PC-3 (cell line): ENCODE data around the gene PIGW. TPM values are rescaled to one million over a fixed set of nuclear protein-coding genes. Genes with fewer than 3 reads are reported as not detected.
A peak's percentile ranks its signal among the peaks of the same experiment; 100 is the strongest.

ENCODE experiments used
- ATAC-seq: fragments of 200-7000 bp; cut with Tn5 transposase; 2 replicates; pipeline ENCODE4 v1.9.1; 2020; ENCODE audit warnings: mild to moderate bottlenecking, moderate library complexity
- BruUV-seq: library from RNA; stranded (reverse); fragments of 400-500 nt; replicated peaks from 2 replicates; lab custom pipeline; 2021; lab: Mats Ljungman, UMichigan
- CTCF ChIA-PET: fragments of 300-600 bp; sonication (Branson Sonifier 250); formaldehyde crosslinking; loops from one replicate; lab custom pipeline; 2022; ENCODE audit warnings: antibody characterized with exemption; lab: Charles Lee
- POLR2A ChIA-PET: fragments of 300-600 bp; sonication (Branson Sonifier 250); formaldehyde crosslinking; loops from one replicate; lab custom pipeline; 2022; ENCODE audit warnings: antibody characterized with exemption; ENCODE audit not compliant: unreplicated experiment; lab: Charles Lee
- DNase-seq: peaks from one replicate; pipeline ENCODE4 v3.0.0-alpha.2; 2015
- H2AFZ ChIP-seq: fragments of 300-600 bp; sonication (generic); 2 replicates; pipeline ENCODE4 v1.6.0; 2016; ENCODE audit warnings: antibody characterized with exemption, low read length
- H3F3A ChIP-seq: fragments of 300-600 bp; sonication (generic); one replicate; pipeline ENCODE4 v1.6.0; 2017; ENCODE audit warnings: antibody characterized with exemption, low read length, control low read depth, mild to moderate bottlenecking; ENCODE audit not compliant: unreplicated experiment
- H3K27ac ChIP-seq: fragments of 300-600 bp; sonication (generic); 2 replicates; pipeline ENCODE4 v1.5.1; 2016; ENCODE audit warnings: mild to moderate bottlenecking, low read length
- H3K27me3 ChIP-seq: fragments of 300-600 bp; sonication (generic); 2 replicates; pipeline ENCODE4 v1.6.1; 2016; ENCODE audit warnings: low read length, mixed read lengths
- H3K36me3 ChIP-seq: fragments of 300-600 bp; sonication (generic); 2 replicates; pipeline ENCODE4 v1.6.1; 2016; ENCODE audit warnings: low read depth, mixed run types, low read length, mixed read lengths
- H3K4me1 ChIP-seq: fragments of 300-600 bp; sonication (generic); 2 replicates; pipeline ENCODE4 v1.5.1; 2016; ENCODE audit warnings: low read length; ENCODE audit not compliant: insufficient read depth
- H3K4me2 ChIP-seq: fragments of 300-600 bp; sonication (generic); 2 replicates; pipeline ENCODE4 v1.6.0; 2016; ENCODE audit warnings: low read length
- H3K4me3 ChIP-seq: fragments of 300-600 bp; sonication (generic); 2 replicates; pipeline ENCODE4 v1.5.1; 2016; ENCODE audit warnings: mild to moderate bottlenecking, low read length, mixed read lengths
- H3K79me2 ChIP-seq: fragments of 300-600 bp; sonication (generic); 2 replicates; pipeline ENCODE4 v1.6.1; 2017; ENCODE audit warnings: low read length, mixed read lengths
- H3K9ac ChIP-seq: fragments of 300-600 bp; sonication (generic); 2 replicates; pipeline ENCODE4 v1.6.0; 2016; ENCODE audit warnings: mild to moderate bottlenecking, low read length
- H3K9me2 ChIP-seq: fragments of 300-600 bp; sonication (generic); replicated peaks from 2 replicates; pipeline ENCODE4 v1.6.1; 2016; ENCODE audit warnings: mixed run types, low read length, mixed read lengths
- H3K9me3 ChIP-seq: fragments of 300-600 bp; sonication (generic); 2 replicates; pipeline ENCODE4 v1.6.1; 2016; ENCODE audit warnings: low read length, mixed read lengths
- H4K20me1 ChIP-seq: fragments of 300-600 bp; sonication (generic); 2 replicates; pipeline ENCODE4 v1.6.1; 2016; ENCODE audit warnings: low read length, mixed read lengths
- CTCF ChIP-seq: fragments of 300-600 bp; sonication (generic); conservative IDR thresholded peaks from 2 replicates; pipeline ENCODE4 v1.5.1; 2017; ENCODE audit warnings: antibody characterized with exemption, low read depth, mild to moderate bottlenecking, low read length
- EZH2 ChIP-seq: fragments of 300-600 bp; sonication (generic); IDR thresholded peaks from one replicate; pipeline ENCODE4 v1.6.1; 2017; ENCODE audit warnings: antibody characterized with exemption, mild to moderate bottlenecking, low read length; ENCODE audit not compliant: unreplicated experiment
- EZH2phosphoT487 ChIP-seq: fragments of 300-600 bp; sonication (generic); IDR thresholded peaks from 2 replicates; pipeline ENCODE4 v1.6.1; 2018; ENCODE audit warnings: mild to moderate bottlenecking, antibody characterized with exemption, low read length, borderline replicate concordance
- intact Hi-C: fragments of 100-400 bp; cut with micrococcal nuclease; formaldehyde crosslinking; loops from 2 replicates; pipeline ENCODE4 v1.9.0; 2023
- total RNA-seq: library from RNA; depleted of rRNA; stranded (reverse); fragments of >200 nt; gene quantifications from 2 replicates; pipeline ENCODE4 v1.2.3, GENCODE V29; 2014

PIGW gene
- total RNA-seq, 1 experiment from 2014 or later = 8.0 TPM

- Histone ChIP-seq H3K36me3 (peaks cover 4% of the 10 kb centered on the region), H3K4me2 (peak overlapping the region; percentile 97), H3K9me2 (no peaks in the 10 kb centered on the region), H3K9me3 (no peaks in the 10 kb centered on the region), H2AFZ (no peak overlapping the region), H3K27ac (no peak overlapping the region), H3K9ac (peak overlapping the region; percentile 95; the same call in 1 of the 2 replicates), H3F3A (no peaks in the 10 kb centered on the region), H3K79me2 (peaks cover 91% of the 10 kb centered on the region), H4K20me1 (peaks cover 23% of the 10 kb centered on the region), H3K4me3 (peak overlapping the region; percentile 99), H3K4me1 (peaks cover 9% of the 10 kb centered on the region), H3K27me3 (no peaks in the 10 kb centered on the region)
- intact Hi-C loops = no loop called here
- BruUV-seq = no TSS peak
- TF ChIP-seq CTCF (no peak), EZH2phosphoT487 (no peak), EZH2 (no peak)
- ATAC-seq (no peak), DNase-seq (no peak)
- POLR2A ChIA-PET = no interaction called here
- CTCF ChIA-PET = no interaction called here
Observed at GRCh38 chr17:36547776-36548175, 13.0 kb downstream of the PIGW start.

- H3K4me3 ChIP-seq = no peak overlapping the region
- H3K27ac ChIP-seq = no peak overlapping the region
- peaks cover 9% of the 10 kb centered on the region for H3K4me1 ChIP-seq
- intact Hi-C loops = no loop called here
- H3K36me3 ChIP-seq = peaks cover 6% of the 10 kb centered on the region
- ChIA-PET POLR2A (no interaction called here), CTCF (interaction anchor here (0.6 kb wide), 1 partner anchor 241 kb away, joined by 4 read pairs; no protein-coding TSS in a partner anchor)
- H3F3A ChIP-seq = no peaks in the 10 kb centered on the region
- H3K27me3 ChIP-seq = no peaks in the 10 kb centered on the region
- no peak for ATAC-seq
- H3K79me2 ChIP-seq = peaks cover 99% of the 10 kb centered on the region
- H3K9me3 ChIP-seq = no peaks in the 10 kb centered on the region
- DNase-seq = no peak
- H2AFZ ChIP-seq = no peak overlapping the region
- H3K9ac ChIP-seq = no peak overlapping the region
- H3K9me2 ChIP-seq = no peaks in the 10 kb centered on the region
- H4K20me1 ChIP-seq = peaks cover 30% of the 10 kb centered on the region
- H3K4me2 ChIP-seq = no peak overlapping the region
- BruUV-seq = no TSS peak
- TF ChIP-seq CTCF (no peak), EZH2 (no peak)
Observed at GRCh38 chr17:36550491-36551417, 16.0 kb downstream of the PIGW start.

GRCh38 chr17:36553459-36553858, 18.7 kb downstream of the PIGW start:
- BruUV-seq = no TSS peak
- POLR2A ChIA-PET = no interaction called here

More at GRCh38 chr17:36553459-36553858, 18.7 kb downstream of the PIGW start:
- Histone ChIP-seq H3K4me3 (no peak overlapping the region), H3K27ac (no peak overlapping the region), H3K9me3 (no peaks in the 10 kb centered on the region), H3K4me1 (no peaks in the 10 kb centered on the region), H3K79me2 (peaks cover 81% of the 10 kb centered on the region), H3F3A (no peaks in the 10 kb centered on the region), H3K9me2 (no peaks in the 10 kb centered on the region), H3K9ac (no peak overlapping the region), H3K4me2 (no peak overlapping the region), H4K20me1 (0 out of 2 replicates have a peak, but pooled peaks cover 7% of the 10 kb centered on the region), H2AFZ (no peak overlapping the region), H3K27me3 (no peaks in the 10 kb centered on the region), H3K36me3 (peaks cover 16% of the 10 kb centered on the region)
- DNase-seq (no peak), ATAC-seq (no peak)
- no peak for TF ChIP-seq EZH2
- TF ChIP-seq EZH2phosphoT487 = no peak
- no peak for TF ChIP-seq CTCF
- intact Hi-C loops = no loop called here
- CTCF ChIA-PET = no interaction called here
